Thoracic aorta (tissue), 2 donors: ENCODE data around the gene THAP2. TPM values are rescaled to one million over a fixed set of nuclear protein-coding genes. Genes with fewer than 3 reads are reported as not detected.

Source experiments
- ATAC-seq: fragments of 150-250 bp; one replicate; pipeline ENCODE4 v1.8.0; 2017; ENCODE audit warnings: low read depth; ENCODE audit not compliant: insufficient number of reproducible peaks, low FRiP score
- DNase-seq: peaks from one replicate; pipeline ENCODE4 v3.0.0-alpha.2; 2020; ENCODE audit warnings: low spot score
- H3K27ac ChIP-seq, 2 donors: fragments of 200-600 bp; sonication (generic); 1 replicate in 1 of 2; 2 replicates in 1 of 2; pipeline ENCODE4 v1.5.1; 2016; ENCODE audit warnings: mild to moderate bottlenecking in 2 of 2, moderate library complexity in 2 of 2
- H3K27me3 ChIP-seq: fragments of 200-600 bp; sonication (generic); replicated peaks from 2 replicates; pipeline ENCODE4 v1.6.0; 2016; ENCODE audit warnings: mild to moderate bottlenecking; ENCODE audit not compliant: insufficient read depth
- H3K36me3 ChIP-seq: fragments of 200-600 bp; sonication (generic); one replicate; pipeline ENCODE4 v1.5.1; 2016
- H3K4me1 ChIP-seq, 2 donors: fragments of 200-600 bp; sonication (generic); 1 replicate in 1 of 2; 2 replicates in 1 of 2; pipeline versions ENCODE4 v1.5.1 to v1.6.0; 2016; ENCODE audit warnings: low read depth in 2 of 2, mild to moderate bottlenecking in 1 of 2; ENCODE audit not compliant: control insufficient read depth in 1 of 2
- H3K4me3 ChIP-seq: fragments of 200-600 bp; sonication (generic); 2 replicates; pipeline ENCODE4 v1.5.1; 2016; ENCODE audit warnings: mild to moderate bottlenecking
- H3K9me3 ChIP-seq: fragments of 200-600 bp; sonication (generic); 2 replicates; pipeline ENCODE4 v1.5.1; 2016
- CTCF ChIP-seq: fragments of 200-600 bp; sonication (generic); IDR thresholded peaks from one replicate; pipeline ENCODE4 v1.5.1; 2019; ENCODE audit warnings: antibody characterized with exemption
- total RNA-seq, 2 donors: library from RNA; depleted of rRNA; stranded (reverse); fragments of >200 nt; gene quantifications; one replicate each; pipeline versions ENCODE4 v1.1.0 to v1.2.3, GENCODE V29; 2016

The THAP2 gene
- total RNA-seq, 2 donors from 2014 or later, result 0.95 to 5.9 TPM

- Histone ChIP-seq H3K4me3 (no peak overlapping the region), H3K27ac (no peak overlapping the region), H3K36me3 (no peaks in the 10 kb centered on the region), H3K27me3 (no peaks in the 10 kb centered on the region), H3K4me1 (no peaks in the 10 kb centered on the region), H3K9me3 (no peaks in the 10 kb centered on the region)
- no peak for TF ChIP-seq CTCF
- no peak for DNase-seq
- ATAC-seq, result no peak
These were observed 62.4 kb downstream of the THAP2 start for GRCh38 chr12:71726548-71726947.

GRCh38 chr12:71727958-71728357, 63.9 kb downstream of the THAP2 start:
- no peaks in the 10 kb centered on the region for H3K4me1 ChIP-seq
- no peaks in the 10 kb centered on the region for H3K36me3 ChIP-seq
- H3K9me3 ChIP-seq, result no peaks in the 10 kb centered on the region
- no peak overlapping the region for H3K4me3 ChIP-seq
- ATAC-seq (no peak), DNase-seq (no peak)
- no peaks in the 10 kb centered on the region for H3K27me3 ChIP-seq
- no peak for TF ChIP-seq CTCF
- no peak overlapping the region for H3K27ac ChIP-seq

Other genes with a start within 250 kb of the THAP2 start
- gene LGR5, start 224.5 kb upstream of the THAP2 start, total RNA-seq, result 1 to 10 TPM; 1.8 to 7.4 TPM
- gene ZFC3H1, start 453 bp upstream of the THAP2 start, total RNA-seq, result 100 to 1,000 TPM in 1 of 2 donors, 10 to 100 TPM in 1; 48.6 to 101 TPM
- gene TMEM19, start 21.8 kb downstream of the THAP2 start, total RNA-seq, result 10 to 100 TPM; 18.4 to 39.4 TPM
- 10 to 100 TPM; 15.7 to 56.4 TPM for gene RAB21, start 90.6 kb downstream of the THAP2 start, total RNA-seq
- 10 to 100 TPM; 22.5 to 66.7 TPM for gene TBC1D15, start 175.5 kb downstream of the THAP2 start, total RNA-seq